GM19397 (cell line): ENCODE results near the gene UGT1A9.

Experiments used
- ATAC-seq: cut with Tn5 transposase; IDR thresholded peaks from one replicate; pipeline ENCODE4 v1.9.1; 2021; ENCODE audit warnings: mild to moderate bottlenecking, moderate library complexity; ENCODE audit not compliant: unreplicated experiment

The UGT1A9 gene

GRCh38 chr2:233758141-233758540 is 86.4 kb downstream of the UGT1A9 start:
- ATAC-seq: no peak

- no peak for ATAC-seq
Measured at GRCh38 chr2:233758849-233759248, 87.2 kb downstream of the UGT1A9 start.

GRCh38 chr2:233760043-233760442 is 88.3 kb downstream of the UGT1A9 start, which contains the start of gene UGT1A1:
Gene UGT1A1 (plus strand): TSS chr2:233760270. CDS start chr2:233760288, 18 bp downstream.
- no peak for ATAC-seq

- ATAC-seq: no peak
Measured at GRCh38 chr2:233761040-233761769, 89.5 kb downstream of the UGT1A9 start.

- no peak for ATAC-seq
Measured at GRCh38 chr2:233764264-233764663, 92.6 kb downstream of the UGT1A9 start.

GRCh38 chr2:233764761-233765160 is 93.1 kb downstream of the UGT1A9 start:
- no peak for ATAC-seq

GRCh38 chr2:233766416-233766815 is 94.7 kb downstream of the UGT1A9 start:
- no peak for ATAC-seq

- no peak for ATAC-seq
Measured at GRCh38 chr2:233768076-233768475, 96.4 kb downstream of the UGT1A9 start.

- ATAC-seq: no peak
Measured at GRCh38 chr2:233769260-233769659, 97.6 kb downstream of the UGT1A9 start.

- no peak for ATAC-seq
Measured at GRCh38 chr2:233772153-233772552, 100.5 kb downstream of the UGT1A9 start.

- no peak for ATAC-seq
Measured at GRCh38 chr2:233772583-233772982, 100.9 kb downstream of the UGT1A9 start.

GRCh38 chr2:233773854-233774253 is 102.2 kb downstream of the UGT1A9 start:
- ATAC-seq: no peak

GRCh38 chr2:233775414-233775813 is 103.7 kb downstream of the UGT1A9 start:
- ATAC-seq: no peak

GRCh38 chr2:233778030-233778429 is 106.3 kb downstream of the UGT1A9 start, which contains the start of gene MROH2A:
Gene MROH2A (plus strand): TSS chr2:233778330. CDS start chr2:233779359, 1,029 bp downstream.
- ATAC-seq: no peak

GRCh38 chr2:233779722-233780121 is 108.0 kb downstream of the UGT1A9 start:
- ATAC-seq: no peak

- ATAC-seq: no peak
Measured at GRCh38 chr2:233780771-233781170, 109.1 kb downstream of the UGT1A9 start.

GRCh38 chr2:233789554-233789953 is 117.9 kb downstream of the UGT1A9 start:
- no peak for ATAC-seq

- ATAC-seq: no peak
Measured at GRCh38 chr2:233791151-233791882, 119.6 kb downstream of the UGT1A9 start.

GRCh38 chr2:233791883-233792329 is 120.2 kb downstream of the UGT1A9 start:
- ATAC-seq: no peak

GRCh38 chr2:233792720-233793119 is 121.0 kb downstream of the UGT1A9 start:
- ATAC-seq: no peak

GRCh38 chr2:233793465-233794127 is 121.9 kb downstream of the UGT1A9 start:
- no peak for ATAC-seq
